Subcutaneous abdominal adipose tissue (tissue), 5 donors: Measurements from ENCODE around the gene FMN2.

Source experiments
- H3K27ac ChIP-seq: one replicate; pipeline ENCODE4 v1.7.0; 2013; ENCODE audit warnings: low read depth, mild to moderate bottlenecking, inconsistent platforms, low read length, moderate library complexity
- H3K27me3 ChIP-seq, 5 donors: one replicate each; pipeline ENCODE4 v1.7.0; 2013; ENCODE audit warnings: low read length in 5 of 5, inconsistent platforms in 1 of 5; ENCODE audit not compliant: control insufficient read depth in 5 of 5, insufficient read depth in 4 of 5
- H3K36me3 ChIP-seq, 5 donors: one replicate each; pipeline ENCODE4 v1.7.0; 2013; ENCODE audit warnings: low read length in 5 of 5; ENCODE audit not compliant: control insufficient read depth in 5 of 5, insufficient read depth in 5 of 5
- H3K4me1 ChIP-seq, 5 donors: one replicate each; pipeline ENCODE4 v1.7.0; 2013; ENCODE audit warnings: low read length in 5 of 5, mild to moderate bottlenecking in 3 of 5, moderate library complexity in 1 of 5; ENCODE audit not compliant: control insufficient read depth in 5 of 5, insufficient read depth in 5 of 5
- H3K4me3 ChIP-seq, 5 donors: one replicate each; pipeline ENCODE4 v1.7.0; 2013; ENCODE audit warnings: low read length in 5 of 5, low read depth in 1 of 5
- H3K9ac ChIP-seq, 5 donors: one replicate each; pipeline ENCODE4 v1.7.0; 2013; ENCODE audit warnings: low read length in 5 of 5, mild to moderate bottlenecking in 4 of 5, moderate library complexity in 3 of 5
- H3K9me3 ChIP-seq, 5 donors: one replicate each; pipeline ENCODE4 v1.7.0; 2013; ENCODE audit warnings: low read length in 5 of 5; ENCODE audit not compliant: control insufficient read depth in 5 of 5
- donor health status: healthy.
- donor health status: healthy.
- donor health status: healthy.
- donor health status: healthy.
- donor health status: healthy.

Gene FMN2

GRCh38 chr1:240109130-240109529, 17.4 kb downstream of the FMN2 start:
- Histone ChIP-seq H3K27ac (no peak overlapping the region), H3K9me3 (no peaks in the 10 kb centered on the region), H3K4me1 (no peaks in the 10 kb centered on the region), H3K4me3 (no peak overlapping the region), H3K27me3 (no peaks in the 10 kb centered on the region), H3K36me3 (no peaks in the 10 kb centered on the region), H3K9ac (no peak overlapping the region)

- Histone ChIP-seq H3K4me1 (no peaks in the 10 kb centered on the region), H3K36me3 (no peaks in the 10 kb centered on the region), H3K27me3 (no peaks in the 10 kb centered on the region), H3K9me3 (no peaks in the 10 kb centered on the region), H3K27ac (no peak overlapping the region), H3K9ac (no peak overlapping the region), H3K4me3 (no peak overlapping the region)
Measured at GRCh38 chr1:240109920-240110636, 18.4 kb downstream of the FMN2 start.

GRCh38 chr1:240111558-240111957, 19.9 kb downstream of the FMN2 start:
- H3K27me3 ChIP-seq = no peaks in the 10 kb centered on the region
- H3K4me3 ChIP-seq = no peak overlapping the region
- no peaks in the 10 kb centered on the region for H3K4me1 ChIP-seq
- H3K36me3 ChIP-seq = no peaks in the 10 kb centered on the region
- no peak overlapping the region for H3K9ac ChIP-seq
- H3K27ac ChIP-seq = no peak overlapping the region
- H3K9me3 ChIP-seq = no peaks in the 10 kb centered on the region

- Histone ChIP-seq H3K9me3 (no peaks in the 10 kb centered on the region), H3K36me3 (no peaks in the 10 kb centered on the region), H3K4me3 (no peak overlapping the region), H3K27me3 (no peaks in the 10 kb centered on the region), H3K9ac (no peak overlapping the region), H3K4me1 (no peaks in the 10 kb centered on the region), H3K27ac (no peak overlapping the region)
Measured at GRCh38 chr1:240114222-240114621, 22.5 kb downstream of the FMN2 start.

GRCh38 chr1:240115831-240116230, 24.1 kb downstream of the FMN2 start:
- no peaks in the 10 kb centered on the region for H3K9me3 ChIP-seq
- no peaks in the 10 kb centered on the region for H3K27me3 ChIP-seq
- H3K27ac ChIP-seq = no peak overlapping the region
- H3K4me1 ChIP-seq = no peaks in the 10 kb centered on the region
- no peaks in the 10 kb centered on the region for H3K36me3 ChIP-seq
- no peak overlapping the region for H3K4me3 ChIP-seq
- no peak overlapping the region for H3K9ac ChIP-seq

- no peaks in the 10 kb centered on the region for H3K27me3 ChIP-seq
- no peak overlapping the region for H3K4me3 ChIP-seq
- no peak overlapping the region for H3K27ac ChIP-seq
- H3K4me1 ChIP-seq = no peaks in the 10 kb centered on the region
- no peaks in the 10 kb centered on the region for H3K9me3 ChIP-seq
- no peaks in the 10 kb centered on the region for H3K36me3 ChIP-seq
- H3K9ac ChIP-seq = no peak overlapping the region
Measured at GRCh38 chr1:240116831-240117769, 25.4 kb downstream of the FMN2 start.

- H3K4me3 ChIP-seq = no peak overlapping the region
Measured at GRCh38 chr1:240117930-240118329, 26.2 kb downstream of the FMN2 start.

GRCh38 chr1:240122639-240123613, 31.2 kb downstream of the FMN2 start:
- H3K4me3 ChIP-seq = no peak overlapping the region
- peaks cover 0 to 3% (median 0%) of the 10 kb centered on the region in 5 donors for H3K27me3 ChIP-seq
- H3K27ac ChIP-seq = no peak overlapping the region
- no peaks in the 10 kb centered on the region for H3K4me1 ChIP-seq
- no peaks in the 10 kb centered on the region for H3K36me3 ChIP-seq
- H3K9ac ChIP-seq = no peak overlapping the region
- no peaks in the 10 kb centered on the region for H3K9me3 ChIP-seq

More at GRCh38 chr1:240117930-240118329, 26.2 kb downstream of the FMN2 start:
- no peaks in the 10 kb centered on the region for H3K27me3 ChIP-seq
- H3K9ac ChIP-seq = no peak overlapping the region
- no peaks in the 10 kb centered on the region for H3K9me3 ChIP-seq
- no peaks in the 10 kb centered on the region for H3K4me1 ChIP-seq
- H3K27ac ChIP-seq = no peak overlapping the region
- H3K36me3 ChIP-seq = no peaks in the 10 kb centered on the region

GRCh38 chr1:240126821-240127220, 35.1 kb downstream of the FMN2 start:
- H3K27ac ChIP-seq = no peak overlapping the region

More at GRCh38 chr1:240126821-240127220, 35.1 kb downstream of the FMN2 start:
- Histone ChIP-seq H3K4me1 (no peaks in the 10 kb centered on the region), H3K9ac (no peak overlapping the region), H3K27me3 (peaks cover 0 to 3% (median 0%) of the 10 kb centered on the region in 5 donors), H3K4me3 (no peak overlapping the region), H3K9me3 (no peaks in the 10 kb centered on the region), H3K36me3 (no peaks in the 10 kb centered on the region)
